Liver (tissue), 9 donors: Measurements from ENCODE around the gene HAGH. TPM values are rescaled to one million over a fixed set of nuclear protein-coding genes. Genes with fewer than 3 reads are reported as not detected.

Source experiments
- DNase-seq: peaks from one replicate; pipeline ENCODE4 v3.0.0-alpha.2; 2017; ENCODE audit warnings: low spot score
- H3K27ac ChIP-seq, 2 donors: one replicate each; pipeline ENCODE4 v1.7.0; 2013; ENCODE audit warnings: inconsistent platforms in 2 of 2, low read length in 2 of 2, control low read depth in 1 of 2, low read depth in 1 of 2, mild to moderate bottlenecking in 1 of 2
- H3K27me3 ChIP-seq, 4 donors: one replicate each; pipeline versions ENCODE4 v1.6.1 to v1.7.0; 2013; ENCODE audit warnings: low read length in 3 of 4, inconsistent platforms in 1 of 4, mild to moderate bottlenecking in 1 of 4, moderate library complexity in 1 of 4; ENCODE audit not compliant: control insufficient read depth in 4 of 4, insufficient read depth in 4 of 4
- H3K36me3 ChIP-seq, 4 donors: one replicate each; pipeline versions ENCODE4 v1.6.1 to v1.7.0; 2013; ENCODE audit warnings: low read length in 3 of 4, mild to moderate bottlenecking in 3 of 4, low read depth in 1 of 4, moderate library complexity in 1 of 4; ENCODE audit not compliant: control insufficient read depth in 4 of 4, insufficient read depth in 3 of 4
- H3K4me1 ChIP-seq, 4 donors: one replicate each; pipeline versions ENCODE4 v1.6.1 to v1.7.0; 2013; ENCODE audit warnings: low read length in 3 of 4, mild to moderate bottlenecking in 3 of 4, moderate library complexity in 1 of 4; ENCODE audit not compliant: control insufficient read depth in 4 of 4, insufficient read depth in 4 of 4
- H3K4me3 ChIP-seq, 3 donors: one replicate each; pipeline versions ENCODE4 v1.6.1 to v1.7.0; 2013; ENCODE audit warnings: low read length in 3 of 3, control low read depth in 1 of 3, low read depth in 1 of 3, mild to moderate bottlenecking in 1 of 3
- H3K9ac ChIP-seq, 2 donors: one replicate each; pipeline ENCODE4 v1.7.0; 2013; ENCODE audit warnings: low read length in 2 of 2, mild to moderate bottlenecking in 2 of 2, moderate library complexity in 2 of 2, control low read depth in 1 of 2, low read depth in 1 of 2
- H3K9me3 ChIP-seq, 4 donors: one replicate each; pipeline versions ENCODE4 v1.6.1 to v1.7.0; 2013; ENCODE audit warnings: low read length in 3 of 4; ENCODE audit not compliant: control insufficient read depth in 4 of 4
- ATF3 ChIP-seq: IDR thresholded peaks from 2 replicates; pipeline ENCODE4 v1.6.1; 2016; ENCODE audit warnings: antibody characterized with exemption
- CTCF ChIP-seq: fragments of 150-350 bp; IDR thresholded peaks from 2 replicates; pipeline ENCODE4 v1.5.1; 2017; ENCODE audit warnings: improper control_type of control experiment, low read depth, low read length; ENCODE audit not compliant: missing input control
- EGR1 ChIP-seq, 2 donors: IDR thresholded peaks; 2 replicates each; pipeline ENCODE4 v1.6.1; 2016 to 2018; ENCODE audit warnings: antibody characterized with exemption in 2 of 2, low read depth in 2 of 2
- FOXA1 ChIP-seq: IDR thresholded peaks from 2 replicates; pipeline ENCODE4 v1.6.1; 2016; ENCODE audit warnings: antibody characterized with exemption
- FOXA2 ChIP-seq: IDR thresholded peaks from 2 replicates; pipeline ENCODE4 v1.6.1; 2016; ENCODE audit warnings: antibody characterized with exemption
- GABPA ChIP-seq, 2 donors: IDR thresholded peaks in 1 of 2; conservative IDR thresholded peaks in 1 of 2; 2 replicates each; pipeline ENCODE4 v1.6.1; 2016; ENCODE audit warnings: antibody characterized with exemption in 2 of 2, mild to moderate bottlenecking in 1 of 2, moderate library complexity in 1 of 2
- HNF4A ChIP-seq, 2 donors: conservative IDR thresholded peaks; 2 replicates each; pipeline ENCODE4 v1.6.1; 2016; ENCODE audit warnings: antibody characterized with exemption in 2 of 2, mild to moderate bottlenecking in 2 of 2
- HNF4G ChIP-seq: IDR thresholded peaks from 2 replicates; pipeline ENCODE4 v1.6.1; 2016; ENCODE audit warnings: antibody characterized with exemption
- JUND ChIP-seq, 2 donors: IDR thresholded peaks; 2 replicates each; pipeline ENCODE4 v1.6.1; 2016; ENCODE audit warnings: antibody characterized with exemption in 2 of 2
- MAX ChIP-seq: IDR thresholded peaks from 2 replicates; pipeline ENCODE4 v1.6.1; 2016; ENCODE audit warnings: antibody characterized with exemption
- NR2F2 ChIP-seq: IDR thresholded peaks from 2 replicates; pipeline ENCODE4 v1.6.1; 2016; ENCODE audit warnings: antibody characterized with exemption
- RAD21 ChIP-seq, 2 donors: IDR thresholded peaks; 2 replicates each; pipeline ENCODE4 v1.6.1; 2016; ENCODE audit warnings: antibody characterized with exemption in 2 of 2, mild to moderate bottlenecking in 2 of 2
- RXRA ChIP-seq, 2 donors: IDR thresholded peaks; 2 replicates each; pipeline ENCODE4 v1.6.1; 2017 to 2018; ENCODE audit warnings: antibody characterized with exemption in 2 of 2, mild to moderate bottlenecking in 1 of 2
- SP1 ChIP-seq: IDR thresholded peaks from 2 replicates; pipeline ENCODE4 v1.6.1; 2018; ENCODE audit warnings: antibody characterized with exemption, mild to moderate bottlenecking
- TAF1 ChIP-seq: conservative IDR thresholded peaks from 2 replicates; pipeline ENCODE4 v1.6.1; 2016; ENCODE audit warnings: antibody characterized with exemption, mild to moderate bottlenecking
- YY1 ChIP-seq: IDR thresholded peaks from 2 replicates; pipeline ENCODE4 v1.6.1; 2016; ENCODE audit warnings: antibody characterized with exemption, mild to moderate bottlenecking
- ZBTB33 ChIP-seq: IDR thresholded peaks from 2 replicates; pipeline ENCODE4 v1.6.1; 2016; ENCODE audit warnings: antibody characterized with exemption
- WGBS: extraction: QIAGEN DNeasy Blood & Tissue Kit; methylation state at CpG from one replicate; pipeline ENCODE4 v1.1.7; 2013; 5-methylcytosine and 5-hydroxymethylcytosine counted together
- polyA plus RNA-seq, 2 donors: library from polyadenylated mRNA; stranded (reverse) in 1 of 2; unstranded in 1 of 2; fragments of 200-250 nt in 1 of 2; fragments of >200 nt in 1 of 2; fragmentation: Nextera tagmentation in 1 of 2; extraction: Ambion mirVana in 1 of 2; gene quantifications; one replicate each; pipeline versions ENCODE4 v1.2.1 to v1.2.3, GENCODE V29; 2013 to 2015
- total RNA-seq, 2 donors: library from RNA; depleted of rRNA; stranded (reverse); fragments of >200 nt; gene quantifications; one replicate each; pipeline ENCODE4 v1.2.3, GENCODE V29; 2014
- donor health status: healthy.
- donor health status: healthy.
- donor health status: healthy.
- donor health status: healthy.
- donor health status: healthy.

HAGH gene
- total and polyA plus RNA-seq, 4 donors, result 169 to 252 (median 204) TPM

- Histone ChIP-seq H3K4me1 (no peaks in the 10 kb centered on the region), H3K36me3 (peaks cover 9 to 60% (median 18%) of the 10 kb centered on the region in 4 donors), H3K4me3 (no peak overlapping the region), H3K9me3 (no peaks in the 10 kb centered on the region), H3K27me3 (no peaks in the 10 kb centered on the region), H3K9ac (no peak overlapping the region), H3K27ac (no peak overlapping the region)
- WGBS, result 96% methylated on average over 30 of the region's 30 CpGs
- TF ChIP-seq ZBTB33, result no peak
- TF ChIP-seq YY1, result no peak
- TF ChIP-seq FOXA1, result no peak
- no peak for TF ChIP-seq NR2F2
- no peak for TF ChIP-seq JUND (IDR thresholded peaks at IDR 0.05)
- TF ChIP-seq CTCF, result no peak
- no peak for TF ChIP-seq SP1
- TF ChIP-seq FOXA2, result no peak
- no peak for TF ChIP-seq TAF1
- no peak for TF ChIP-seq EGR1 (IDR thresholded peaks at IDR 0.05; ENCODE audit: low read depth in 2 of 2)
- TF ChIP-seq ATF3, result no peak
- no peak for TF ChIP-seq MAX
- no peak for TF ChIP-seq RAD21 (IDR thresholded peaks at IDR 0.05)
- no peak for TF ChIP-seq HNF4G
- TF ChIP-seq GABPA (IDR thresholded peaks at IDR 0.05 in 1 of 2, conservative IDR thresholded peaks at IDR 0.05 in 1 of 2), result no peak
- no peak for DNase-seq
These were observed 64.3 kb downstream of the HAGH start for GRCh38 chr16:1762196-1762878.

- no peak for TF ChIP-seq SP1
- no peak for TF ChIP-seq TAF1
- TF ChIP-seq HNF4A (conservative IDR thresholded peaks at IDR 0.05), result no peak
- no peak for TF ChIP-seq CTCF
- TF ChIP-seq FOXA1, result no peak
- no peak for TF ChIP-seq EGR1 (IDR thresholded peaks at IDR 0.05; ENCODE audit: low read depth in 2 of 2)
- TF ChIP-seq RXRA (IDR thresholded peaks at IDR 0.05), result no peak
- no peak for TF ChIP-seq FOXA2
- no peak for TF ChIP-seq MAX
- no peak for TF ChIP-seq ATF3
- no peak for TF ChIP-seq HNF4G
- no peaks in the 10 kb centered on the region for H3K27me3 ChIP-seq
- H3K4me3 ChIP-seq, result no peak overlapping the region
- no peaks in the 10 kb centered on the region for H3K9me3 ChIP-seq
- peaks cover 9 to 56% (median 18%) of the 10 kb centered on the region in 4 donors for H3K36me3 ChIP-seq
- no peak for DNase-seq
- no peak overlapping the region for H3K9ac ChIP-seq
- 97% methylated on average over 15 of the region's 15 CpGs for WGBS
- H3K27ac ChIP-seq, result no peak overlapping the region
- no peaks in the 10 kb centered on the region for H3K4me1 ChIP-seq
These were observed 64.9 kb downstream of the HAGH start for GRCh38 chr16:1761751-1762150.
